SK-N-SH treated with all-trans-retinoic acid at 6 μM for 48 hours (cell line): ENCODE measurements around the gene ACADVL.

Source experiments
- ATAC-seq: fragments of 200-7000 bp; cut with Tn5 transposase; 3 replicates; pipeline ENCODE4 v1.9.1; 2020; ENCODE audit warnings: mild to moderate bottlenecking, moderate library complexity
- ARNTL ChIP-seq: fragments of 450-650 bp; formaldehyde crosslinking; IDR thresholded peaks from 2 replicates; pipeline ENCODE4 v1.5.0; 2020; ENCODE audit warnings: low read depth, mild to moderate bottlenecking, moderate library complexity, borderline replicate concordance
- CSDC2 ChIP-seq: fragments of 250-450 bp; sonication (Bioruptor Pico); IDR thresholded peaks from 2 replicates; pipeline ENCODE4 v1.5.0; 2020; ENCODE audit warnings: mild to moderate bottlenecking, moderate library complexity
- ESRRG ChIP-seq: fragments of 250-450 bp; sonication (Bioruptor Pico); IDR thresholded peaks from 2 replicates; pipeline ENCODE4 v1.6.1; 2021; ENCODE audit warnings: mild to moderate bottlenecking
- GLIS3 ChIP-seq: fragments of 250-450 bp; sonication (Bioruptor Pico); IDR thresholded peaks from 2 replicates; pipeline ENCODE4 v1.5.0; 2020; ENCODE audit warnings: mild to moderate bottlenecking, moderate library complexity
- ISL1 ChIP-seq: fragments of 250-450 bp; sonication (Bioruptor Pico); IDR thresholded peaks from 2 replicates; pipeline ENCODE4 v2.1.2; 2022; ENCODE audit warnings: mild to moderate bottlenecking, moderate library complexity
- OSR1 ChIP-seq: fragments of 250-450 bp; sonication (Bioruptor Pico); IDR thresholded peaks from 2 replicates; pipeline ENCODE4 v1.8.0; 2022; ENCODE audit warnings: moderate library complexity, mild to moderate bottlenecking, inconsistent platforms
- POU6F1 ChIP-seq: fragments of 250-450 bp; sonication (Bioruptor Pico); IDR thresholded peaks from 2 replicates; pipeline ENCODE4 v1.8.0; 2021; ENCODE audit warnings: low read depth, mild to moderate bottlenecking, moderate library complexity, borderline replicate concordance
- PPARA ChIP-seq: fragments of 250-450 bp; sonication (Bioruptor Pico); IDR thresholded peaks from 2 replicates; pipeline ENCODE4 v1.5.0; 2020; ENCODE audit warnings: mild to moderate bottlenecking, borderline replicate concordance
- RARB ChIP-seq: fragments of 250-450 bp; sonication (Bioruptor Pico); IDR thresholded peaks from 2 replicates; pipeline ENCODE4 v1.8.0; 2021; ENCODE audit warnings: mild to moderate bottlenecking, moderate library complexity
- SNAI2 ChIP-seq: fragments of 250-450 bp; sonication (Bioruptor Pico); IDR thresholded peaks from 2 replicates; pipeline ENCODE4 v1.5.0; 2020; ENCODE audit warnings: mild to moderate bottlenecking, moderate library complexity
- TCF4 ChIP-seq: fragments of 250-450 bp; sonication (Bioruptor Pico); IDR thresholded peaks from 2 replicates; pipeline ENCODE4 v1.8.0; 2021; ENCODE audit warnings: mild to moderate bottlenecking, moderate library complexity, borderline replicate concordance
- TOX ChIP-seq: fragments of 250-450 bp; sonication (Bioruptor Pico); IDR thresholded peaks from 2 replicates; pipeline ENCODE4 v1.8.0; 2021; ENCODE audit warnings: mild to moderate bottlenecking, moderate library complexity, borderline replicate concordance
- ZC3H10 ChIP-seq: fragments of 250-450 bp; sonication (Bioruptor Pico); IDR thresholded peaks from 2 replicates; pipeline ENCODE4 v1.5.1; 2021; ENCODE audit warnings: mild to moderate bottlenecking, moderate library complexity
- ZFP30 ChIP-seq: fragments of 450-650 bp; formaldehyde crosslinking; IDR thresholded peaks from 2 replicates; pipeline ENCODE4 v1.5.0; 2022; ENCODE audit warnings: mild to moderate bottlenecking, moderate library complexity
- ZNF565 ChIP-seq: fragments of 450-650 bp; formaldehyde crosslinking; conservative IDR thresholded peaks from 2 replicates; pipeline ENCODE4 v1.5.0; 2020; ENCODE audit warnings: low read depth, mild to moderate bottlenecking, moderate library complexity
- ZNF70 ChIP-seq: fragments of 450-650 bp; formaldehyde crosslinking; IDR thresholded peaks from 2 replicates; pipeline ENCODE4 v1.5.0; 2020; ENCODE audit warnings: mild to moderate bottlenecking, moderate library complexity
- ZNF8 ChIP-seq: fragments of 450-650 bp; formaldehyde crosslinking; IDR thresholded peaks from 2 replicates; pipeline ENCODE4 v1.5.0; 2020; ENCODE audit warnings: mild to moderate bottlenecking, moderate library complexity
- TF ChIP-seq, protein P1 (sequence below): fragments of 250-450 bp; sonication (Bioruptor Pico); IDR thresholded peaks from 2 replicates; pipeline ENCODE4 v1.5.1; 2021; ENCODE audit warnings: mild to moderate bottlenecking, moderate library complexity
- TF ChIP-seq, protein P2 (sequence below): fragments of 250-450 bp; sonication (Bioruptor Pico); IDR thresholded peaks from 2 replicates; pipeline ENCODE4 v1.8.0; 2020; ENCODE audit warnings: mild to moderate bottlenecking, moderate library complexity, borderline replicate concordance
- TF ChIP-seq, protein P3 (sequence below): fragments of 250-450 bp; sonication (Bioruptor Pico); IDR thresholded peaks from 2 replicates; pipeline ENCODE4 v1.5.0; 2020; ENCODE audit warnings: mild to moderate bottlenecking, moderate library complexity
- TF ChIP-seq, protein P4 (sequence below): fragments of 250-450 bp; sonication (Bioruptor Pico); IDR thresholded peaks from 2 replicates; pipeline ENCODE4 v1.5.1; 2020; ENCODE audit warnings: low read depth, mild to moderate bottlenecking, moderate library complexity

Gene ACADVL

GRCh38 chr17:7260651-7261378 lies 41.1 kb downstream of the ACADVL start:
- no peak for TF ChIP-seq ZC3H10
- no peak for TF ChIP-seq ZNF70 (CRISPR knock-in tag)
- TF ChIP-seq, protein P1, sequence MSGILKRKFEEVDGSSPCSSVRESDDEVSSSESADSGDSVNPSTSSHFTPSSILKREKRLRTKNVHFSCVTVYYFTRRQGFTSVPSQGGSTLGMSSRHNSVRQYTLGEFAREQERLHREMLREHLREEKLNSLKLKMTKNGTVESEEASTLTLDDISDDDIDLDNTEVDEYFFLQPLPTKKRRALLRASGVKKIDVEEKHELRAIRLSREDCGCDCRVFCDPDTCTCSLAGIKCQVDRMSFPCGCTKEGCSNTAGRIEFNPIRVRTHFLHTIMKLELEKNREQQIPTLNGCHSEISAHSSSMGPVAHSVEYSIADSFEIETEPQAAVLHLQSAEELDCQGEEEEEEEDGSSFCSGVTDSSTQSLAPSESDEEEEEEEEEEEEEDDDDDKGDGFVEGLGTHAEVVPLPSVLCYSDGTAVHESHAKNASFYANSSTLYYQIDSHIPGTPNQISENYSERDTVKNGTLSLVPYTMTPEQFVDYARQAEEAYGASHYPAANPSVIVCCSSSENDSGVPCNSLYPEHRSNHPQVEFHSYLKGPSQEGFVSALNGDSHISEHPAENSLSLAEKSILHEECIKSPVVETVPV (CRISPR knock-in tag), result no peak
- no peak for TF ChIP-seq ZNF8 (CRISPR knock-in tag)
- TF ChIP-seq, protein P2, sequence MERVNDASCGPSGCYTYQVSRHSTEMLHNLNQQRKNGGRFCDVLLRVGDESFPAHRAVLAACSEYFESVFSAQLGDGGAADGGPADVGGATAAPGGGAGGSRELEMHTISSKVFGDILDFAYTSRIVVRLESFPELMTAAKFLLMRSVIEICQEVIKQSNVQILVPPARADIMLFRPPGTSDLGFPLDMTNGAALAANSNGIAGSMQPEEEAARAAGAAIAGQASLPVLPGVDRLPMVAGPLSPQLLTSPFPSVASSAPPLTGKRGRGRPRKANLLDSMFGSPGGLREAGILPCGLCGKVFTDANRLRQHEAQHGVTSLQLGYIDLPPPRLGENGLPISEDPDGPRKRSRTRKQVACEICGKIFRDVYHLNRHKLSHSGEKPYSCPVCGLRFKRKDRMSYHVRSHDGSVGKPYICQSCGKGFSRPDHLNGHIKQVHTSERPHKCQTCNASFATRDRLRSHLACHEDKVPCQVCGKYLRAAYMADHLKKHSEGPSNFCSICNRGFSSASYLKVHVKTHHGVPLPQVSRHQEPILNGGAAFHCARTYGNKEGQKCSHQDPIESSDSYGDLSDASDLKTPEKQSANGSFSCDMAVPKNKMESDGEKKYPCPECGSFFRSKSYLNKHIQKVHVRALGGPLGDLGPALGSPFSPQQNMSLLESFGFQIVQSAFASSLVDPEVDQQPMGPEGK (CRISPR knock-in tag), result no peak
- TF ChIP-seq ESRRG (CRISPR knock-in tag), result no peak
- TF ChIP-seq, protein P3, sequence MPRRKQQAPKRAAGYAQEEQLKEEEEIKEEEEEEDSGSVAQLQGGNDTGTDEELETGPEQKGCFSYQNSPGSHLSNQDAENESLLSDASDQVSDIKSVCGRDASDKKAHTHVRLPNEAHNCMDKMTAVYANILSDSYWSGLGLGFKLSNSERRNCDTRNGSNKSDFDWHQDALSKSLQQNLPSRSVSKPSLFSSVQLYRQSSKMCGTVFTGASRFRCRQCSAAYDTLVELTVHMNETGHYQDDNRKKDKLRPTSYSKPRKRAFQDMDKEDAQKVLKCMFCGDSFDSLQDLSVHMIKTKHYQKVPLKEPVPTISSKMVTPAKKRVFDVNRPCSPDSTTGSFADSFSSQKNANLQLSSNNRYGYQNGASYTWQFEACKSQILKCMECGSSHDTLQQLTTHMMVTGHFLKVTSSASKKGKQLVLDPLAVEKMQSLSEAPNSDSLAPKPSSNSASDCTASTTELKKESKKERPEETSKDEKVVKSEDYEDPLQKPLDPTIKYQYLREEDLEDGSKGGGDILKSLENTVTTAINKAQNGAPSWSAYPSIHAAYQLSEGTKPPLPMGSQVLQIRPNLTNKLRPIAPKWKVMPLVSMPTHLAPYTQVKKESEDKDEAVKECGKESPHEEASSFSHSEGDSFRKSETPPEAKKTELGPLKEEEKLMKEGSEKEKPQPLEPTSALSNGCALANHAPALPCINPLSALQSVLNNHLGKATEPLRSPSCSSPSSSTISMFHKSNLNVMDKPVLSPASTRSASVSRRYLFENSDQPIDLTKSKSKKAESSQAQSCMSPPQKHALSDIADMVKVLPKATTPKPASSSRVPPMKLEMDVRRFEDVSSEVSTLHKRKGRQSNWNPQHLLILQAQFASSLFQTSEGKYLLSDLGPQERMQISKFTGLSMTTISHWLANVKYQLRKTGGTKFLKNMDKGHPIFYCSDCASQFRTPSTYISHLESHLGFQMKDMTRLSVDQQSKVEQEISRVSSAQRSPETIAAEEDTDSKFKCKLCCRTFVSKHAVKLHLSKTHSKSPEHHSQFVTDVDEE (CRISPR knock-in tag), result no peak
- no peak for TF ChIP-seq ISL1
- TF ChIP-seq ARNTL (CRISPR knock-in tag), result no peak
- TF ChIP-seq PPARA, result no peak
- no peak for TF ChIP-seq ZFP30
- TF ChIP-seq OSR1 (CRISPR knock-in tag), result no peak
- TF ChIP-seq, protein P4, sequence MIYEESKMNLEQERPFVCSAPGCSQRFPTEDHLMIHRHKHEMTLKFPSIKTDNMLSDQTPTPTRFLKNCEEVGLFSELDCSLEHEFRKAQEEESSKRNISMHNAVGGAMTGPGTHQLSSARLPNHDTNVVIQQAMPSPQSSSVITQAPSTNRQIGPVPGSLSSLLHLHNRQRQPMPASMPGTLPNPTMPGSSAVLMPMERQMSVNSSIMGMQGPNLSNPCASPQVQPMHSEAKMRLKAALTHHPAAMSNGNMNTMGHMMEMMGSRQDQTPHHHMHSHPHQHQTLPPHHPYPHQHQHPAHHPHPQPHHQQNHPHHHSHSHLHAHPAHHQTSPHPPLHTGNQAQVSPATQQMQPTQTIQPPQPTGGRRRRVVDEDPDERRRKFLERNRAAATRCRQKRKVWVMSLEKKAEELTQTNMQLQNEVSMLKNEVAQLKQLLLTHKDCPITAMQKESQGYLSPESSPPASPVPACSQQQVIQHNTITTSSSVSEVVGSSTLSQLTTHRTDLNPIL (CRISPR knock-in tag), result no peak
- no peak for TF ChIP-seq RARB (CRISPR knock-in tag)
- no peak for TF ChIP-seq POU6F1 (CRISPR knock-in tag)
- ATAC-seq, result 0 out of 3 replicates have a peak, but pooled peaks have one; percentile 9

DNA sequence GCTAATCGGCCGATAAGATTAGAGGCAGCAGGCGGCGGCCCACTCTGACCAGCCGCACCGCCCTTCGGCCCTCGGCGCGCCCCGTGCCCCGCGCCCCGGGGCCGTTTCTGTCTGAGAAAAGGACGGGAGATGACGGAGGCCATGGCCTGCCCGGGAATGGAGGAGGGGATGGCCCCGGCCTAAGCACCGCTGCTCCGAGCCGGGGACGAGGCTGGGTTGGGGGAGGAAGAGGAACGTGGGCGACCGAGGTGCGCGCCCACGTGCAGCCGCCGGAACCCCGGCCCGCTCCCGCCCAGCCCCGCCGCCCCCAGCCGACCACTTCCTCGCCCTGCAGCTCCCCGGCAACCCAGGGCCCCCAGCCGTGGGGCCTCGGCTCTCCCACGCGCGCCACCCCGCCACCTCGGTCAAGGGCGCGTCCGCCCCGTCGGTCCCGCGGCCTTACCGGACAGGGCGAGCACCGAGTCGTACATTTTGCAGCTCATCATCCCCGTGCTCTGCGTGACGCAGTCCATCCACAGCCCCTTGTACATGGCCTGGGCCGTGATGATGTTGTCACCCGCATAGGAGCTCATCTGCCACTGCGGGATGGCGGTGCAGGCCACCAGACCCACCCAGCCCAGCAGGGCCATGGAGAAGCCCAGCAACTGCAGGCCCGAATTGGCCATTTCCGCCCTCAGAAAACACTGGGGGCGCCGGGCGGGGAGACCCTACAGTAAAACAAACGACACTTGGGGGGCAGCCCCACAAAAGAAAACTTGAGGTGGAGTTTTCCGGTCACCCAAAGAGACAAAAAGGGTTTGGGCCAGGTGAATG lies 41.8 kb downstream of the ACADVL start:
- no peak for ATAC-seq
- TF ChIP-seq, protein P4 (CRISPR knock-in tag), result no peak
- TF ChIP-seq ESRRG (CRISPR knock-in tag) (no peak), TOX (CRISPR knock-in tag) (no peak), SNAI2 (no peak), ZC3H10 (no peak), ZNF8 (CRISPR knock-in tag) (no peak), ZFP30 (no peak), ZNF70 (CRISPR knock-in tag) (no peak), CSDC2 (CRISPR knock-in tag) (no peak), ZNF565 (no peak), GLIS3 (CRISPR knock-in tag) (no peak), RARB (CRISPR knock-in tag) (no peak), POU6F1 (CRISPR knock-in tag) (no peak), OSR1 (CRISPR knock-in tag) (no peak), TCF4 (CRISPR knock-in tag) (no peak)
- TF ChIP-seq, protein P3 (CRISPR knock-in tag), result no peak
